ENCODE results near the gene SERTAD1. TPM values are rescaled to one million over a fixed set of nuclear protein-coding genes. Genes with fewer than 3 reads are reported as not detected.

Gene SERTAD1
- total RNA-seq, 1 donor from 2014 or later, result 18.1 TPM

GRCh38 chr19:40424637-40425449 lies 949 bp downstream of the SERTAD1 start:
- Mint-ChIP-seq H3K4me3 (ENCODE audit: low read depth) (peak overlapping the region; percentile 97), H3K27ac (peak overlapping the region; percentile 96), H3K27me3 (ENCODE audit: low read depth) (no peaks in the 10 kb centered on the region), H3K4me1 (ENCODE audit: low read depth) (peaks cover 18% of the 10 kb centered on the region), H3K36me3 (ENCODE audit: low read depth) (peaks cover 16% of the 10 kb centered on the region), H3K9me3 (no peaks in the 10 kb centered on the region)
- intact Hi-C loops (cut with micrococcal nuclease), result loop anchor here (1.0 kb wide), 2 partner anchors 18 to 140 kb away; partner anchors contain the start of gene AKT2
- DNase-seq (ENCODE audit: low spot score), result peak; percentile 26

DNA sequence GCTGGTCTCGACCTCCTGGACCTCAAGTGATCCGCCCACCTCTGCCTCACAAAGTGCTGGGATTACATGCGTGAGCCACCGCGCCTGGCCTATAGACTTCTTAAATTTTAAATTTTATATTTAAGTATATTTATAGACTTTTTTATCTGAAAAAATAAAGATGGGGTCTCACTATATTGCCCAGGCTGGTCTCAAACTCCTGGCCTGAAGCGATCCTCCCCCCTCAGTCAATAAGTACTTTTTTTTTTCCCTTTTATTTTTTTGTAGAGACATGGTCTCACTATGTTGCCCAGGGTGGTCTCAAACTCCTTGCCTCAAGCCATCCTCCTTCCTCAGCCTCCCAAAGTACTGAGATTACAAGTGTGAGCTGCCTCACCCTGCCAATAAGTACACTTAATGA lies 1.9 kb downstream of the SERTAD1 start:
- Mint-ChIP-seq H3K4me1 (ENCODE audit: low read depth) (peaks cover 19% of the 10 kb centered on the region), H3K27ac (peak overlapping the region; percentile 35), H3K36me3 (ENCODE audit: low read depth) (peaks cover 16% of the 10 kb centered on the region), H3K4me3 (ENCODE audit: low read depth) (peak overlapping the region; percentile 66), H3K9me3 (no peaks in the 10 kb centered on the region), H3K27me3 (ENCODE audit: low read depth) (no peaks in the 10 kb centered on the region)
- no peak for DNase-seq (ENCODE audit: low spot score)
- intact Hi-C loops (cut with micrococcal nuclease), result no loop called here

GRCh38 chr19:40422748-40423566 lies 2.8 kb downstream of the SERTAD1 start:
- H3K4me3 Mint-ChIP-seq (ENCODE audit: low read depth), result peak overlapping the region; percentile 59
- intact Hi-C loops (cut with micrococcal nuclease), result no loop called here
- H3K27ac Mint-ChIP-seq, result peak overlapping the region; percentile 64
- no peak for DNase-seq (ENCODE audit: low spot score)
- no peaks in the 10 kb centered on the region for H3K9me3 Mint-ChIP-seq
- H3K27me3 Mint-ChIP-seq (ENCODE audit: low read depth), result no peaks in the 10 kb centered on the region
- H3K36me3 Mint-ChIP-seq (ENCODE audit: low read depth), result peaks cover 16% of the 10 kb centered on the region
- peaks cover 19% of the 10 kb centered on the region for H3K4me1 Mint-ChIP-seq (ENCODE audit: low read depth)

- Mint-ChIP-seq H3K36me3 (ENCODE audit: low read depth) (peaks cover 16% of the 10 kb centered on the region), H3K27ac (peak overlapping the region; percentile 64), H3K27me3 (ENCODE audit: low read depth) (no peaks in the 10 kb centered on the region), H3K9me3 (no peaks in the 10 kb centered on the region), H3K4me3 (ENCODE audit: low read depth) (peak overlapping the region; percentile 59), H3K4me1 (ENCODE audit: low read depth) (peaks cover 20% of the 10 kb centered on the region)
- DNase-seq (ENCODE audit: low spot score), result no peak
- intact Hi-C loops (cut with micrococcal nuclease), result loop anchor here (1.0 kb wide), 1 partner anchor 44 kb away; no protein-coding TSS in a partner anchor
Measured at GRCh38 chr19:40421993-40422747, 3.6 kb downstream of the SERTAD1 start.

- Mint-ChIP-seq H3K4me1 (ENCODE audit: low read depth) (peaks cover 23% of the 10 kb centered on the region), H3K4me3 (ENCODE audit: low read depth) (peak overlapping the region; percentile 77), H3K36me3 (ENCODE audit: low read depth) (peaks cover 16% of the 10 kb centered on the region), H3K9me3 (no peaks in the 10 kb centered on the region), H3K27ac (peak overlapping the region; percentile 80), H3K27me3 (ENCODE audit: low read depth) (no peaks in the 10 kb centered on the region)
- intact Hi-C loops (cut with micrococcal nuclease), result loop anchor here (1.0 kb wide), 1 partner anchor 45 kb away; no protein-coding TSS in a partner anchor
- DNase-seq (ENCODE audit: low spot score), result peak; percentile 70
Measured at GRCh38 chr19:40420766-40421765, 4.7 kb downstream of the SERTAD1 start.

DNA sequence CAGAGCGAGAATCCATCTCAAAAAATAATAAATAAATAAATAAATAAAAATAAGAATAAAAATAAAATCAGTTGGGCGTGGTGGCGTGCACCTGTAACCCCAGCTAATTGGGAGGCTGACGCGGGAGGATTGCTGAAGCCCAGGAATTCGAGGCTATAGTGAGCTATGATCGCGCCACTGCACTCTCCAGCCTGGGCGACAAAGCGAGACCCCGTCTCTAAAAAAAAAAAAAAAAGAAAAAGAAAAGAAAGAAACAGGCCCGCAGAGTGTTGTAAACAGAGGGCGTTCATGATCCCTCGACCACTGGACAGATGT lies 5.4 kb downstream of the SERTAD1 start:
- intact Hi-C loops (cut with micrococcal nuclease), result no loop called here
- Mint-ChIP-seq H3K4me3 (ENCODE audit: low read depth) (peak overlapping the region; percentile 77), H3K36me3 (ENCODE audit: low read depth) (peaks cover 16% of the 10 kb centered on the region), H3K27me3 (ENCODE audit: low read depth) (no peaks in the 10 kb centered on the region), H3K27ac (peak overlapping the region; percentile 72), H3K4me1 (ENCODE audit: low read depth) (peaks cover 25% of the 10 kb centered on the region), H3K9me3 (no peaks in the 10 kb centered on the region)
- DNase-seq (ENCODE audit: low spot score), result no peak

DNA sequence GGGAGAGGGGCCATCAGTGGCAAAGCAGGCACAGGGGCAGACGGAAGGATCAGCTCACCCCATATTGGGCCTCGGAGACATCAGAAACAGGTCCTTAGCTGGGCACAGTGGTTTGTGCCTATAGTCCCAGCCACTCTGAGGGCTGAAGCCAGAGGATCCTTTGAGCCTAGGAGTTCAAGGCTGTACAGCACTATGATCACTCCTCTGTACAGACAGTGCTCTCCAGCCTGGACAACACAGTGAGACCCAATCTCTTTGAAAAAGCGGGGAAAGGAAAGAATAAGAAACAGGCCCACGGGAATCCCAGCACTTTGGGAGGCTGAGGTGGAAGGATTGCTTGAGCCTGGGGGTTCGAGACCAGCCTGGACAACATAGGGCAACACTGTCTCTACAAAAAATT lies 6.0 kb downstream of the SERTAD1 start:
- H3K36me3 Mint-ChIP-seq (ENCODE audit: low read depth), result peaks cover 14% of the 10 kb centered on the region
- intact Hi-C loops (cut with micrococcal nuclease), result no loop called here
- no peak for DNase-seq (ENCODE audit: low spot score)
- no peaks in the 10 kb centered on the region for H3K9me3 Mint-ChIP-seq
- no peaks in the 10 kb centered on the region for H3K27me3 Mint-ChIP-seq (ENCODE audit: low read depth)
- H3K4me1 Mint-ChIP-seq (ENCODE audit: low read depth), result peaks cover 25% of the 10 kb centered on the region
- H3K27ac Mint-ChIP-seq, result no peak overlapping the region
- peak overlapping the region; percentile 67 for H3K4me3 Mint-ChIP-seq (ENCODE audit: low read depth)

- Mint-ChIP-seq H3K4me3 (ENCODE audit: low read depth) (peak overlapping the region; percentile 6), H3K9me3 (no peaks in the 10 kb centered on the region), H3K27ac (no peak overlapping the region), H3K27me3 (ENCODE audit: low read depth) (no peaks in the 10 kb centered on the region), H3K4me1 (ENCODE audit: low read depth) (peaks cover 21% of the 10 kb centered on the region), H3K36me3 (ENCODE audit: low read depth) (peaks cover 9% of the 10 kb centered on the region)
- no peak for DNase-seq (ENCODE audit: low spot score)
- intact Hi-C loops (cut with micrococcal nuclease), result no loop called here
Measured at GRCh38 chr19:40419066-40419612, 6.7 kb downstream of the SERTAD1 start.

DNA sequence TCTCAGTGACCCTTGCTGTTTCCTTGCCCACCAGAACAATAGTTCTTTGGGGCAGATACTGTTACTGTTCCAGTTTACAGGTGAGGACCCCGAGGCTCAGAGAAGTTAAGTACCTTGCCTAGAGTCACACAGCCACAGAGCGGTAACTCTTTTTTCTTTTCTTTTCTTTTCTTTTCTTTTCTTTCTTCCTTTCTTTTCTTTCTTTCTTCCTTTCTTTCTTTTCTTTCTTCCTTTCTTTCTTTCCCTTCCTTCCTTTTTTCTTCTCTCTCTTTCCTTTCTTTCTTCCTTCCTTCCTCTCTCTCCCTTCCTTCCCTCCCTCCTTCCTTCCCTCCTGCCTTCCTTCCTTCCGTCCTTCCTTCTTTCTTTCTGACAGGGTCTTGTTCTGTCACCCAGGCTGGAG lies 7.8 kb downstream of the SERTAD1 start:
- no peak overlapping the region for H3K4me3 Mint-ChIP-seq (ENCODE audit: low read depth)
- intact Hi-C loops (cut with micrococcal nuclease), result no loop called here
- no peak for DNase-seq (ENCODE audit: low spot score)
- H3K27ac Mint-ChIP-seq, result peak overlapping the region; percentile 3
- no peaks in the 10 kb centered on the region for H3K27me3 Mint-ChIP-seq (ENCODE audit: low read depth)
- peaks cover 22% of the 10 kb centered on the region for H3K4me1 Mint-ChIP-seq (ENCODE audit: low read depth)
- H3K36me3 Mint-ChIP-seq (ENCODE audit: low read depth), result peaks cover 9% of the 10 kb centered on the region
- H3K9me3 Mint-ChIP-seq, result no peaks in the 10 kb centered on the region

GRCh38 chr19:40417643-40417981 lies 8.2 kb downstream of the SERTAD1 start:
- Mint-ChIP-seq H3K36me3 (ENCODE audit: low read depth) (peaks cover 9% of the 10 kb centered on the region), H3K27me3 (ENCODE audit: low read depth) (no peaks in the 10 kb centered on the region)

GRCh38 chr19:40416918-40417642 lies 8.7 kb downstream of the SERTAD1 start:
- Mint-ChIP-seq H3K4me1 (ENCODE audit: low read depth) (peaks cover 16% of the 10 kb centered on the region), H3K4me3 (ENCODE audit: low read depth) (no peak overlapping the region), H3K36me3 (ENCODE audit: low read depth) (peaks cover 4% of the 10 kb centered on the region), H3K27ac (peak overlapping the region; percentile 3), H3K27me3 (ENCODE audit: low read depth) (no peaks in the 10 kb centered on the region), H3K9me3 (no peaks in the 10 kb centered on the region)
- DNase-seq (ENCODE audit: low spot score), result no peak
- intact Hi-C loops (cut with micrococcal nuclease), result no loop called here

More at GRCh38 chr19:40417643-40417981, 8.2 kb downstream of the SERTAD1 start:
- H3K9me3 Mint-ChIP-seq, result no peaks in the 10 kb centered on the region
- peaks cover 22% of the 10 kb centered on the region for H3K4me1 Mint-ChIP-seq (ENCODE audit: low read depth)
- DNase-seq (ENCODE audit: low spot score), result no peak
- intact Hi-C loops (cut with micrococcal nuclease), result no loop called here
- H3K27ac Mint-ChIP-seq, result no peak overlapping the region
- no peak overlapping the region for H3K4me3 Mint-ChIP-seq (ENCODE audit: low read depth)
